IPS-18a (cell line): ENCODE results near the gene CRACR2B.

Experiments
- H3K27ac ChIP-seq: one replicate; pipeline ENCODE4 v1.5.1; 2013; ENCODE audit warnings: low read length
- H3K27me3 ChIP-seq: one replicate; pipeline ENCODE4 v1.6.1; 2013; ENCODE audit warnings: mild to moderate bottlenecking, low read length; ENCODE audit not compliant: control insufficient read depth, insufficient read depth
- H3K36me3 ChIP-seq: one replicate; pipeline ENCODE4 v1.6.1; 2013; ENCODE audit warnings: low read depth, low read length; ENCODE audit not compliant: control insufficient read depth
- H3K4me1 ChIP-seq: one replicate; pipeline ENCODE4 v1.6.1; 2013; ENCODE audit warnings: low read depth, low read length; ENCODE audit not compliant: control insufficient read depth
- H3K4me3 ChIP-seq: one replicate; pipeline ENCODE4 v1.5.1; 2013; ENCODE audit warnings: low read length
- H3K9ac ChIP-seq: one replicate; pipeline ENCODE4 v1.6.1; 2013; ENCODE audit warnings: mild to moderate bottlenecking, low read length, moderate library complexity
- H3K9me3 ChIP-seq: one replicate; pipeline ENCODE4 v1.6.1; 2013; ENCODE audit warnings: low read depth, low read length; ENCODE audit not compliant: control insufficient read depth

CRACR2B gene

GRCh38 chr11:875203-875602 lies 47.5 kb downstream of the CRACR2B start:
- no peaks in the 10 kb centered on the region for H3K36me3 ChIP-seq
- peaks cover 2% of the 10 kb centered on the region for H3K4me1 ChIP-seq
- H3K9ac ChIP-seq, result no peak overlapping the region
- H3K9me3 ChIP-seq, result no peaks in the 10 kb centered on the region
- no peak overlapping the region for H3K4me3 ChIP-seq
- no peak overlapping the region for H3K27ac ChIP-seq
- H3K27me3 ChIP-seq, result no peaks in the 10 kb centered on the region

- peaks cover under 1% of the 10 kb centered on the region for H3K36me3 ChIP-seq
- no peak overlapping the region for H3K4me3 ChIP-seq
- H3K9me3 ChIP-seq, result no peaks in the 10 kb centered on the region
- H3K9ac ChIP-seq, result no peak overlapping the region
- no peaks in the 10 kb centered on the region for H3K4me1 ChIP-seq
- H3K27ac ChIP-seq, result no peak overlapping the region
- no peaks in the 10 kb centered on the region for H3K27me3 ChIP-seq
Observed at GRCh38 chr11:875769-876301, 48.1 kb downstream of the CRACR2B start.

GRCh38 chr11:876545-876944 lies 48.8 kb downstream of the CRACR2B start:
- Histone ChIP-seq H3K9me3 (no peaks in the 10 kb centered on the region), H3K4me1 (no peaks in the 10 kb centered on the region), H3K36me3 (peaks cover 4% of the 10 kb centered on the region)

GRCh38 chr11:877565-877964 lies 49.8 kb downstream of the CRACR2B start:
- Histone ChIP-seq H3K27me3 (no peaks in the 10 kb centered on the region), H3K4me1 (no peaks in the 10 kb centered on the region), H3K36me3 (peaks cover 10% of the 10 kb centered on the region), H3K9ac (no peak overlapping the region), H3K27ac (no peak overlapping the region), H3K9me3 (no peaks in the 10 kb centered on the region), H3K4me3 (no peak overlapping the region)

More at GRCh38 chr11:876545-876944, 48.8 kb downstream of the CRACR2B start:
- Histone ChIP-seq H3K4me3 (no peak overlapping the region), H3K27ac (no peak overlapping the region), H3K27me3 (no peaks in the 10 kb centered on the region), H3K9ac (no peak overlapping the region)

GRCh38 chr11:880447-880846 lies 52.7 kb downstream of the CRACR2B start:
- H3K36me3 ChIP-seq, result peaks cover 10% of the 10 kb centered on the region
- H3K27ac ChIP-seq, result no peak overlapping the region
- no peaks in the 10 kb centered on the region for H3K4me1 ChIP-seq
- no peaks in the 10 kb centered on the region for H3K9me3 ChIP-seq
- no peak overlapping the region for H3K4me3 ChIP-seq
- no peak overlapping the region for H3K9ac ChIP-seq
- no peaks in the 10 kb centered on the region for H3K27me3 ChIP-seq
